GM12891 (cell line): ENCODE data around the gene GKN1.

ENCODE experiments used
- DNase-seq: peaks from one replicate; pipeline ENCODE4 v3.0.0; 2011; ENCODE audit warnings: low spot score; ENCODE audit not compliant: insufficient read length
- FAIRE-seq: peaks from 2 replicates; lab custom pipeline; 2011; peaks lifted over from hg19 to GRCh38; lab: Jason Lieb, UNC
- PAX5 ChIP-seq: IDR thresholded peaks from 2 replicates; pipeline ENCODE4 v1.6.1; 2011; ENCODE audit warnings: low read length, moderate library complexity, mild to moderate bottlenecking; ENCODE audit not compliant: insufficient read depth, severe bottlenecking
- POLR2A ChIP-seq: IDR thresholded peaks from 2 replicates; pipeline ENCODE4 v1.6.1; 2011; ENCODE audit warnings: low read depth, low read length, control low read depth
- POLR2AphosphoS5 ChIP-seq: IDR thresholded peaks from 2 replicates; pipeline ENCODE4 v1.6.1; 2011; ENCODE audit warnings: low read depth, low read length, control low read depth
- POU2F2 ChIP-seq: IDR thresholded peaks from 2 replicates; pipeline ENCODE4 v1.6.1; 2011; ENCODE audit warnings: low read depth, mild to moderate bottlenecking, control low read depth, low read length, moderate library complexity
- SPI1 ChIP-seq: IDR thresholded peaks from 2 replicates; pipeline ENCODE4 v1.6.1; 2011; ENCODE audit warnings: low read depth, low read length, control low read depth
- TAF1 ChIP-seq: IDR thresholded peaks from 2 replicates; pipeline ENCODE4 v1.6.1; 2011; ENCODE audit warnings: low read depth, low read length, control low read depth

GKN1 gene

GRCh38 chr2:69001879-69002278 lies 27.4 kb downstream of the GKN1 start:
- DNase-seq: no peak
- no peak for TF ChIP-seq TAF1
- no peak for TF ChIP-seq SPI1
- no peak for TF ChIP-seq POLR2AphosphoS5
- no peak for TF ChIP-seq POLR2A
- TF ChIP-seq PAX5: no peak
- no peak for TF ChIP-seq POU2F2
- FAIRE-seq: no peak

DNA sequence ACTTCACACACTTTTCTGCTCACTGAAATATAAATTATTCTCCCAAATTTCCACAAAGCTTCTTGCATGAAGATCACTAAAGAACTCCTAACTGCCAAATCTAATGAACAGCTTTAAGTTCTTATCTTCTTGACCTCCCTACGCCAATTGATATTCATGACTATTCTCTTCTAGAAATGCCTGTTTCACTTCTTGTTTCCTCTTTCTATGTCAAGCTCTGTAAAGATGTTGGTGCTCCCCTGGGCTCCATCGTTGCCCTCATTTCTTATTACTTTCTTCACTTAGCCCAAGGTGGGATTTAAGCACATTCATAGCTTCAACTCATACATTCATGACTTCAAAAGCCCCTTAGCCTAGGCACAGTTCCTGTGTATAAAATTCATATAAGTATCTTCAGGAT lies 29.3 kb downstream of the GKN1 start:
- no peak for DNase-seq
- no peak for FAIRE-seq
- TF ChIP-seq SPI1 (0 out of 2 replicates have a peak, but pooled peaks have one; percentile 20), TAF1 (no peak), POLR2A (no peak)

DNA sequence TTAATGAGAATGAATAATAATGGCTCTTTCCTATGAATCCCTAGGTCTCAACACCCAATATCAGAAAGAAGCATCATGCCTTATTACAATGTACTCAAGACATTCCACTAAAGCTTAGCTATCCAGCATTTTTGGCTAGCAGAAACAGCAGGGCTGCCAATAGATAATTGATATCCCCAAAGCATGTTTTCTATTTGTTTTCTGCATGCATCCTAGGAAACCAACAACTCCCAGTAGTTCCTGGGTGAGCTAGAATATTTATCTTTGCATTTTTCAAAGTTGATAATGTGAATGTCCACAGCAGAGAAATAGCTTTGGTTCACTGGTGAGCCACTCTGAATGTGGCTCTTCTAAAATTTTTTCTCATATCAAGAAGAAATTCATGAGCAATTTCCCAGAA lies 32.7 kb downstream of the GKN1 start:
- no peak for FAIRE-seq

GRCh38 chr2:69007603-69008002 lies 33.2 kb downstream of the GKN1 start:
- no peak for TF ChIP-seq PAX5
- TF ChIP-seq SPI1: no peak
- TF ChIP-seq POLR2AphosphoS5: no peak
- TF ChIP-seq POLR2A: no peak
- no peak for TF ChIP-seq TAF1
- TF ChIP-seq POU2F2: no peak
- FAIRE-seq (no peak), DNase-seq (no peak)

More for the DNA sequence above, 32.7 kb downstream of the GKN1 start:
- TF ChIP-seq POLR2A: no peak
- TF ChIP-seq POLR2AphosphoS5: no peak
- no peak for TF ChIP-seq PAX5
- TF ChIP-seq POU2F2: no peak
- TF ChIP-seq SPI1: no peak
- TF ChIP-seq TAF1: no peak
- DNase-seq: no peak

DNA sequence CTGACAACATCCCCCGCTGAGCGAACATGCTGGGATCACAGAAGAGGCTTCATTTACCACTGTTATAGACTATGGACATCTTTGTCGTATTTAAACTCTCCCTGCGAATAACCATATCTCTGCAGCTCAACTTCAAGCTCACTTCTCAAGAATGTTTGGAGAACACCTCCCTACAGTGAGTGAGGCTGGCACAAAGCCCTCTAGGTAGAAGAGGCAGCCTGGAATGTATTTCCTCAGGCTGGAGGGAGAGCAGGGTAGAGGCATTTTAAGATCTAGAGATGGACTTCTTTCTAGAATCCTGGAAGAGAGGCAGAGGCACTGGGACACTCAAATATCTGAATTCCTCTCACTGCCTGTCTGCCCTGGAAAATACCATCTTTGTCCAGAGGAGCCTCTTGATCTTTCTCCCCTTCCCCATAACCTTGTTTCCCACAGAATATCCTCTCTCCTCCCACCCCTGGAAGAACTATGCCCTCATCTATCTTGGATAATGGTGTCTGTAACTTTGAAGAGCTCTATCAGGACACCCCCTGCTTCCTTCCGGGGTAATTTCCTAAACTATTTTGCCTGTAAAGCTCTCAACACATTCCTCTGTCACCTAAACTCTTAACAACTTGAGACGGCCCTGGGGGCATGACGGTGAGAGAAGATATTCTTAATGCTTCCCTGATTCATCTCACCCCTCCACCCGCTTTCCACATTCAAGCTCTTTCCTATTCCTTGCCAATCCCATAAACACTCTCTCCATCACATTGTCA lies 36.2 kb downstream of the GKN1 start:
- FAIRE-seq (no peak), DNase-seq (no peak)
- no peak for TF ChIP-seq SPI1
- TF ChIP-seq POLR2AphosphoS5: no peak
- no peak for TF ChIP-seq POLR2A
- TF ChIP-seq TAF1: no peak
- no peak for TF ChIP-seq POU2F2
- no peak for TF ChIP-seq PAX5

- DNase-seq (no peak), FAIRE-seq (no peak)
- TF ChIP-seq POLR2A: no peak
- TF ChIP-seq POLR2AphosphoS5: no peak
- TF ChIP-seq PAX5: no peak
- no peak for TF ChIP-seq SPI1
- no peak for TF ChIP-seq POU2F2
- no peak for TF ChIP-seq TAF1
Observed at GRCh38 chr2:69011611-69012157, 37.2 kb downstream of the GKN1 start.

DNA sequence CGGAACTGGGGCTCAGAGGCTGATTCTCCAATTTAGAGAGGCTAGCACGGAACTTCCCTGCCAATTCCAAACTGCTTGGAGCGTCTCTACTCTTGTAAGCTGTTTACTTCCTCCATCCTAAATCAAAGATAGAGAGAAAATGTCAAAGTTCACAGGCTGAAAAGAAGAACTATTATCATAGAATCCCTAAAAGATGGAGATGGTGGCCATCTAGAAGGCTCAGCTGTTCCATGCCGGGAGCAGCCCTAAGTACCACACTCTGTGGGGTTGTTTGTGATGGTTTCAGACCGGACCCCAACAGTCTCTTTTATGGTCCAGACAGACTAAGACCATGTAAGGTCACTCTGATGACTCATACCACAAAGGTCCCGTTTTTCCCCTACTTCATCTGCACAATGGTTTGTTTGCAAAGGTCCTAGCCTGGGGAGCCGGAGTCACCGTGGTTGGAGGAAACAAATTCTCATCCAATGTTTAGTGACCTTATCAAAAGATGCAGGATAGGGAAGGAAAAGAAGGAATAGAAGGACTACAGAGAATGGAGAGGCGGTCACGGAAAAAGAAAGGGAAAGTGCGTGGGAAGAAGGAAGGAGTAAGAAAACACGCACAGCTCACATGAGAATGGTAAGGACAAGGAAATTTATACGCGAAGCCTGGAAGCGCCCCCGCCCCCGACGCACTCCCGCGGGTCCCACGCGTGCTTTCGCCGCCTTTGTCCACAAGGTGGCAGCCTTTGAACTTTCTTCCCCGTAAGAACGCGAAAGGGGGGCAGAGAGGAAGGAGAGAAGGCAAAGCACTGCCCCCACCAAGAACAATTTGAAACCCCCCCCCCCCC lies 38.1 kb downstream of the GKN1 start:
- DNase-seq (peak; percentile 36), FAIRE-seq (no peak)
- no peak for TF ChIP-seq POU2F2
- no peak for TF ChIP-seq TAF1
- no peak for TF ChIP-seq POLR2A
- TF ChIP-seq PAX5: no peak
- TF ChIP-seq POLR2AphosphoS5: no peak
- TF ChIP-seq SPI1: no peak

DNA sequence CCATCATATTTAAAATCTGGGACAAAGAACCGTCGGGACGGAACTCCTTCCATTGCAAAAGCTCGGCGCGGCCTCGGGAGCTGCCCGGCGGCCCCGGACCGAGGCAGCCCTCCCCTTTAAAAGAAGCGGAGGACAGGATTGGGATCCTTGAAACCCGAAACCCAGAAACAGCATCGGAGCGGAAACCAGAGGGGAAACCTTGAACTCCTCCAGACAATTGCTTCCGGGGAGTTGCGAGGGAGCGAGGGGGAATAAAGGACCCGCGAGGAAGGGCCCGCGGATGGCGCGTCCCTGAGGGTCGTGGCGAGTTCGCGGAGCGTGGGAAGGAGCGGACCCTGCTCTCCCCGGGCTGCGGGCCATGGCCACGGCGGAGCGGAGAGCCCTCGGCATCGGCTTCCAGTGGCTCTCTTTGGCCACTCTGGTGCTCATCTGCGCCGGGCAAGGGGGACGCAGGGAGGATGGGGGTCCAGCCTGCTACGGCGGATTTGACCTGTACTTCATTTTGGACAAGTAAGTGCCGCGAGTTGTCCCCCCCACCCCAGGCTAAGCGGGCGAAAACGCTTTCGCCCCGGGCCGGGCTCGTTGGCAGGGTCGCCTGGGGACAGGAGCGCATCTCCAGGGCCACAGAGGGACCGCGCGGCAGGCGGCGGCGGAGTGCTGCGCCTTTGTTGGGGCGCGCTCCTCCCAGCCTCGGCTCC lies 38.9 kb downstream of the GKN1 start, which contains the start of gene ANTXR1:
Gene ANTXR1, plus strand, starts transcription at position 38 of the 698 bp plus-strand sequence. Its CDS starts 321 bp downstream, at position 359.
- TF ChIP-seq PAX5: no peak
- TF ChIP-seq SPI1: no peak
- TF ChIP-seq POU2F2: no peak
- FAIRE-seq (no peak), DNase-seq (no peak)
